Measurements from ENCODE around the gene PACRG.

The PACRG gene

GRCh38 chr6:163318071-163318786 is 590.5 kb downstream of the PACRG start:
- H3K9ac ChIP-seq (ENCODE audit: low read length) = no peak overlapping the region
- H3K4me1 ChIP-seq (ENCODE audit: insufficient read depth, low read length) = peaks cover 11% of the 10 kb centered on the region
- no peaks in the 10 kb centered on the region for H3K36me3 ChIP-seq (ENCODE audit: insufficient read depth, low read length)
- H3K27ac ChIP-seq (ENCODE audit: low read depth, low read length) = peak overlapping the region; percentile 34
- H3K9me3 ChIP-seq (ENCODE audit: low read length) = no peaks in the 10 kb centered on the region
- H3K27me3 ChIP-seq (ENCODE audit: control insufficient read depth in 1 of 2, insufficient read depth in 2 of 2, low read length in 2 of 2) = no peaks in the 10 kb centered on the region
- no peak overlapping the region for H3K4me3 ChIP-seq (ENCODE audit: low read depth in 1 of 2, low read length in 2 of 2)

DNA sequence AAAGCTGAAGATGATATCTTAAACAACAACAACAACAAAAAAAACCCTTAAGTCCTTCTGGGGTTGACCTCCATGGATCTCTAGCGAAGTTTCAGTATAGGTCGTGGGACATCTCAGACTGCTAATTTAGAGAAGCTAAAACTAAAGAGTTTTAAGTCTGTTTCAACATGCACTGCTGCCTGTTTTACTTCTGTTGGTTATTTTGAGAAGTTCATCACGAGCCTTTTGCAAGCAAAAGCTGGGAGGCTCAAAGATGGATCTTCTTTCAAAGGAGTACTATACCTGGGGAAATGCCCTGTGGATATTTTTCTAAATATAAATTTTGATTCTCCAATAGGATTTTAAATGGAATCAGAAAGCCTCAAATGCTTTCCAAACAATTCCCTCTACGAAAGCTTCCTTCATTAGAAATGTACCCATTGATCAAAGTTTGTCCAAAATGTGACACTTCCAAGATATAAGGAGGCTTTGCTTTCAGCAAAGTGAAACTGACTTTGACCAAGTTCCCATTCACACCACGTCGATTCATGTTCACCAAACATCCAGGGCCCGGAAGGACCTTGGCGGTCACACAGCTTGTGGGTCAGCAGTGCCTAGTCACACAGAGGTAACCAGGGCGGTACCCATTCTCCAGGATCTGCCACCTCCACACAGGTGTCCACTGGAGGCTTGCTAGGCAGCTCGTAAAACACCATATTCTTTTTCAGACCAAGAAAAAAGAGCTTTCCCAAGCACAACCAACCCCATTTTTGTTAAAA is 592.0 kb downstream of the PACRG start:
- Histone ChIP-seq H3K9ac (ENCODE audit: low read length) (no peak overlapping the region), H3K4me1 (ENCODE audit: insufficient read depth, low read length) (peaks cover 11% of the 10 kb centered on the region), H3K36me3 (ENCODE audit: insufficient read depth, low read length) (no peaks in the 10 kb centered on the region), H3K9me3 (ENCODE audit: low read length) (no peaks in the 10 kb centered on the region), H3K27ac (ENCODE audit: low read depth, low read length) (no peak overlapping the region), H3K4me3 (ENCODE audit: low read depth in 1 of 2, low read length in 2 of 2) (no peak overlapping the region), H3K27me3 (ENCODE audit: control insufficient read depth in 1 of 2, insufficient read depth in 2 of 2, low read length in 2 of 2) (no peaks in the 10 kb centered on the region)

GRCh38 chr6:163320402-163320801 is 592.6 kb downstream of the PACRG start:
- Histone ChIP-seq H3K27me3 (ENCODE audit: control insufficient read depth in 1 of 2, insufficient read depth in 2 of 2, low read length in 2 of 2) (no peaks in the 10 kb centered on the region), H3K4me3 (ENCODE audit: low read depth in 1 of 2, low read length in 2 of 2) (no peak overlapping the region), H3K9me3 (ENCODE audit: low read length) (no peaks in the 10 kb centered on the region), H3K27ac (ENCODE audit: low read depth, low read length) (no peak overlapping the region), H3K4me1 (ENCODE audit: insufficient read depth, low read length) (peaks cover 11% of the 10 kb centered on the region), H3K36me3 (ENCODE audit: insufficient read depth, low read length) (no peaks in the 10 kb centered on the region), H3K9ac (ENCODE audit: low read length) (no peak overlapping the region)

- H3K36me3 ChIP-seq (ENCODE audit: insufficient read depth, low read length) = no peaks in the 10 kb centered on the region
- no peak overlapping the region for H3K27ac ChIP-seq (ENCODE audit: low read depth, low read length)
- no peaks in the 10 kb centered on the region for H3K27me3 ChIP-seq (ENCODE audit: control insufficient read depth in 1 of 2, insufficient read depth in 2 of 2, low read length in 2 of 2)
- no peak overlapping the region for H3K4me3 ChIP-seq (ENCODE audit: low read depth in 1 of 2, low read length in 2 of 2)
- no peaks in the 10 kb centered on the region for H3K9me3 ChIP-seq (ENCODE audit: low read length)
- no peak overlapping the region for H3K9ac ChIP-seq (ENCODE audit: low read length)
- H3K4me1 ChIP-seq (ENCODE audit: insufficient read depth, low read length) = peaks cover 11% of the 10 kb centered on the region
Observed at GRCh38 chr6:163320804-163321203, 593.0 kb downstream of the PACRG start.

GRCh38 chr6:163321717-163322116 is 593.9 kb downstream of the PACRG start:
- no peaks in the 10 kb centered on the region for H3K27me3 ChIP-seq (ENCODE audit: control insufficient read depth in 1 of 2, insufficient read depth in 2 of 2, low read length in 2 of 2)
- H3K4me1 ChIP-seq (ENCODE audit: insufficient read depth, low read length) = peaks cover 11% of the 10 kb centered on the region
- no peaks in the 10 kb centered on the region for H3K36me3 ChIP-seq (ENCODE audit: insufficient read depth, low read length)
- no peak overlapping the region for H3K27ac ChIP-seq (ENCODE audit: low read depth, low read length)
- H3K9ac ChIP-seq (ENCODE audit: low read length) = no peak overlapping the region
- H3K4me3 ChIP-seq (ENCODE audit: low read depth in 1 of 2, low read length in 2 of 2) = no peak overlapping the region
- H3K9me3 ChIP-seq (ENCODE audit: low read length) = no peaks in the 10 kb centered on the region

DNA sequence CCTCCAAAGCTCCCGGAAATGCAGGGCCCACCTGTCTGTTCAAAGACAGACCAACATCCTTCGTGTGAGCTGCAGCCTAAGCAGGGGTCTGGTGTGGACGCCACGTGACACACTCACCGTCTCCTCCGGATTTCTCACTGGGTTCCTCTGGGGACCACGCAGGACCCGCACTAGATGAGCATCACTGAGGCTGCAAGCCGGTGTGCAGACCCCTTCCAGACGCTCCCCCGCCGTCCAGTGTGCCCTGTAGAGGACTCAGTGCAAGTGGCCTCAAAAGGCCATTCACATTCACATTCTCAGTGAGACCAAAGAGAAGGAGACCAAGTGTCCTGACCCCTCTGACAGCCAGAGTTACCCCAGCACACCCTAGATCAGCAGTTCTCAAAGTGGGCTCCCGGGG is 595.5 kb downstream of the PACRG start:
- no peaks in the 10 kb centered on the region for H3K9me3 ChIP-seq (ENCODE audit: low read length)
- H3K4me1 ChIP-seq (ENCODE audit: insufficient read depth, low read length) = peaks cover 11% of the 10 kb centered on the region
- no peaks in the 10 kb centered on the region for H3K36me3 ChIP-seq (ENCODE audit: insufficient read depth, low read length)
- H3K4me3 ChIP-seq (ENCODE audit: low read depth in 1 of 2, low read length in 2 of 2) = no peak overlapping the region
- H3K27me3 ChIP-seq (ENCODE audit: control insufficient read depth in 1 of 2, insufficient read depth in 2 of 2, low read length in 2 of 2) = no peaks in the 10 kb centered on the region
- H3K9ac ChIP-seq (ENCODE audit: low read length) = no peak overlapping the region
- no peak overlapping the region for H3K27ac ChIP-seq (ENCODE audit: low read depth, low read length)

DNA sequence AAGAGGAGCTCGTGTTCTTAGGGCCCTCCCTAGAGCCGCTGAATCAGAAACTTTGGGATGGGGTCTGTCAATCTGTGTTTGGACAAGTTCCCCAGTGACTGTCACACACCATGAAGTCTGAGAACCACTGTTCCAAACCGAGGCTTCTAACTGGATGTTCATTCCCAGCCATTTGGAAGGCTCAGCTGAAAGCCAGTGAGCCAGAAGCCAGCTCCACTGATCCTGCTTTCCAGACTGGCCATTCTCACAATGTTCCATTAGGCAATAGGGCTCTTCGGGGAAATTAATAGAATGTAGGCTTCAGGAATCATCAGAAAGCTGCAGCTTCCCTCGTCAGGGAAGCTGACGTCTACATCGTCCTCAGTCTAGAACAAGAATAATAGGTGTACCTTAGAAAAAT is 595.9 kb downstream of the PACRG start:
- H3K4me3 ChIP-seq (ENCODE audit: low read depth in 1 of 2, low read length in 2 of 2) = no peak overlapping the region
- H3K9me3 ChIP-seq (ENCODE audit: low read length) = no peaks in the 10 kb centered on the region
- H3K27me3 ChIP-seq (ENCODE audit: control insufficient read depth in 1 of 2, insufficient read depth in 2 of 2, low read length in 2 of 2) = no peaks in the 10 kb centered on the region
- H3K4me1 ChIP-seq (ENCODE audit: insufficient read depth, low read length) = peaks cover 11% of the 10 kb centered on the region
- no peak overlapping the region for H3K9ac ChIP-seq (ENCODE audit: low read length)
- H3K36me3 ChIP-seq (ENCODE audit: insufficient read depth, low read length) = no peaks in the 10 kb centered on the region
- no peak overlapping the region for H3K27ac ChIP-seq (ENCODE audit: low read depth, low read length)

GRCh38 chr6:163324326-163324687 is 596.5 kb downstream of the PACRG start:
- H3K27me3 ChIP-seq (ENCODE audit: control insufficient read depth in 1 of 2, insufficient read depth in 2 of 2, low read length in 2 of 2) = no peaks in the 10 kb centered on the region
- peaks cover 11% of the 10 kb centered on the region for H3K4me1 ChIP-seq (ENCODE audit: insufficient read depth, low read length)
- no peaks in the 10 kb centered on the region for H3K36me3 ChIP-seq (ENCODE audit: insufficient read depth, low read length)
- H3K4me3 ChIP-seq (ENCODE audit: low read depth in 1 of 2, low read length in 2 of 2) = no peak overlapping the region
- no peak overlapping the region for H3K9ac ChIP-seq (ENCODE audit: low read length)
- no peak overlapping the region for H3K27ac ChIP-seq (ENCODE audit: low read depth, low read length)
- H3K9me3 ChIP-seq (ENCODE audit: low read length) = no peaks in the 10 kb centered on the region

DNA sequence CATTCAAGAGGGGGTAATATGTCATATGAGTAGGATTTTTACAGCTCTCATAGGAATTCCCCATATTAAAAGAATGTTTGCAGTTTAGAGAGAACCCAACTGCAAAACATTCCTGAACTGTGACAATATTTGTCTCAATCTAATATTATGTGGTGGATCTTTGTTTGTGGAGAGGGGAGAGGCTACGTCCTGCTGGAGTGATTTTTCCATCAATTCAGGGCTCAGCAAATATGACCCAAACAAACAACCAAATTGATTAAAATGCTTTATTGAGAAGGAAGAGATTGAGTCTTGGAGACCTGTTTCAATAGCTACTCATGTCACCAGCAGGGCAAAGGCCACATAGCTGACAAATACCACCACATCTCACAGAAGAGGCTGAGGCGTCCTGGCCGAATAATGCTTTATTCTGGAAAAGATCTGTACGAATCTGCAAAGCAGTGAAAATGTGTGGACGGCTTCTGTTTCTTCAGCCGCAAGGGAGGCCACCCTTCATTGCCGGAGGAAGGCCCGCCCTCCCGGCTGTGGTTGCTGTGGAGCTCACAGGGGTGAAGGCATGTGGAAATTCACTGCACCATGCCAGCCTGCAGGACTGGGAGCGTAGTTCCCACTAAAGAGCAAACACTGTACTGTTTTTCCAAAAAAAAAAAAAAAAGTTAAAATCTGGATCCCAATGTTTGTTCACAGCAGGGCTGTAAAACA is 597.1 kb downstream of the PACRG start:
- H3K27ac ChIP-seq (ENCODE audit: low read depth, low read length) = no peak overlapping the region
- no peaks in the 10 kb centered on the region for H3K9me3 ChIP-seq (ENCODE audit: low read length)
- H3K9ac ChIP-seq (ENCODE audit: low read length) = no peak overlapping the region
- no peaks in the 10 kb centered on the region for H3K36me3 ChIP-seq (ENCODE audit: insufficient read depth, low read length)
- H3K27me3 ChIP-seq (ENCODE audit: control insufficient read depth in 1 of 2, insufficient read depth in 2 of 2, low read length in 2 of 2) = no peaks in the 10 kb centered on the region
- no peak overlapping the region for H3K4me3 ChIP-seq (ENCODE audit: low read depth in 1 of 2, low read length in 2 of 2)
- peaks cover 11% of the 10 kb centered on the region for H3K4me1 ChIP-seq (ENCODE audit: insufficient read depth, low read length)

- Histone ChIP-seq H3K27ac (ENCODE audit: low read depth, low read length) (no peak overlapping the region), H3K9me3 (ENCODE audit: low read length) (no peaks in the 10 kb centered on the region), H3K9ac (ENCODE audit: low read length) (no peak overlapping the region), H3K27me3 (ENCODE audit: control insufficient read depth in 1 of 2, insufficient read depth in 2 of 2, low read length in 2 of 2) (no peaks in the 10 kb centered on the region), H3K36me3 (ENCODE audit: insufficient read depth, low read length) (no peaks in the 10 kb centered on the region), H3K4me3 (ENCODE audit: low read depth in 1 of 2, low read length in 2 of 2) (no peak overlapping the region), H3K4me1 (ENCODE audit: insufficient read depth, low read length) (peaks cover 6% of the 10 kb centered on the region)
Observed at GRCh38 chr6:163325390-163325784, 597.6 kb downstream of the PACRG start.

DNA sequence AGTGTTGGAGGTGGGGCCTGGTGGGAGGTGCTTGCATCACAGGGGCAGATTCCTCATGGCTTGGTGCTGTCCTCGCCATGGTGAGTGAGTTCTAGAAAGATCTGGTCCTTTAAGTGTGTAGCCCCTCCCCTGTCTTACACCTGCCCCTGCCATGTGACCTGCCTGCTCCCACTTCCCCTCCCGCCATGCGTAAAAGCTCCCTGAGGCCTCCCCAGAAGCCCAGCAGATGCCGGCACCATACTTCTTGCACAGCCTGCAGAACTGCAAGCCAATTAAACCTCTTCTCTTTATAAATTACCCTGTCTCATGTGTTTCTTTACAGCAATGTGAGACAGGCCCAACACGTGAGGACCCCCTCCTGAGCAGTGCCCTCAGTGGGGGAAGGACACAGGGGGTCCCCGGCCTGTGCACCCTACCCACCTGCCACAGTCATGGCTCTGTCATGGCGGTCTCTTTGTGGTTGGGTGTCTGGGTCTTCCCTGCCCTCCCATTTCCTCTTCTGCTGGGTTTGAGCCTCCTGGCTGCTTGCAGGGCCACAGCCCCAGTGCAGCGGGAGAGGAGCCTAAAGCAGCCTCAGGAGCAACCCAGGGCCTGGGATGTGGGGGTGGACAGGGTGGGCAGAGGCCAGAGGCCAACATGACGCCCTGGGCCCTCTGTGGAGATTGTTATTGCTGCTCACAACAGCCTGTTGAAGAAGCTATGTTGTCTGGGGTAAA is 599.5 kb downstream of the PACRG start:
- Histone ChIP-seq H3K9me3 (ENCODE audit: low read length) (no peaks in the 10 kb centered on the region), H3K27me3 (ENCODE audit: control insufficient read depth in 1 of 2, insufficient read depth in 2 of 2, low read length in 2 of 2) (no peaks in the 10 kb centered on the region), H3K27ac (ENCODE audit: low read depth, low read length) (no peak overlapping the region), H3K4me1 (ENCODE audit: insufficient read depth, low read length) (no peaks in the 10 kb centered on the region), H3K9ac (ENCODE audit: low read length) (no peak overlapping the region), H3K4me3 (ENCODE audit: low read depth in 1 of 2, low read length in 2 of 2) (no peak overlapping the region), H3K36me3 (ENCODE audit: insufficient read depth, low read length) (no peaks in the 10 kb centered on the region)

Measured in muscle layer of colon (tissue), 2 donors.